ENCODE data around the gene ADAR. TPM values are rescaled to one million over a fixed set of nuclear protein-coding genes. Genes with fewer than 3 reads are reported as not detected.
A peak's percentile ranks its signal among the peaks of the same experiment; 100 is the strongest.

The ADAR gene
- total RNA-seq, 1 experiment from 2014 or later, result 136 TPM

GRCh38 chr1:154558720-154559465 is 49.1 kb downstream of the ADAR start:
- ChIA-PET POLR2A (ENCODE audit: unreplicated experiment) (interaction anchor here (0.6 to 0.7 kb wide), 3 partner anchors 319 to 595 kb away, joined by 3 to 14 read pairs (median 5); partner anchors contain the start of gene SLC39A1), CTCF (interaction anchor here (0.6 to 1.5 kb wide), 7 partner anchors 12 to 385 kb away, joined by 3 to 5 read pairs (median 4); no protein-coding TSS in a partner anchor)
- Histone ChIP-seq H3K9me3 (ENCODE audit: low read length) (no peaks in the 10 kb centered on the region), H3K36me3 (ENCODE audit: low read depth, low read length) (peaks cover 22% of the 10 kb centered on the region), H3K9me2 (replicated peaks; ENCODE audit: low read length) (no peaks in the 10 kb centered on the region), H3K4me1 (ENCODE audit: insufficient read depth, low read length) (peaks cover 24% of the 10 kb centered on the region), H3K79me2 (ENCODE audit: low read length) (peaks cover 39% of the 10 kb centered on the region), H3K27me3 (ENCODE audit: low read length) (no peaks in the 10 kb centered on the region), H3K4me3 (ENCODE audit: low read length) (peak overlapping the region; percentile 64), H3K9ac (ENCODE audit: low read length) (peak overlapping the region; percentile 75), H3K27ac (ENCODE audit: low read length) (peak overlapping the region; percentile 74), H4K20me1 (ENCODE audit: low read length) (peaks cover 13% of the 10 kb centered on the region; the same call in 1 of the 2 replicates), H2AFZ (ENCODE audit: low read length) (peak overlapping the region; percentile 94), H3K4me2 (ENCODE audit: low read length) (peak overlapping the region; percentile 82), H3F3A (ENCODE audit: low read length, unreplicated experiment) (no peaks in the 10 kb centered on the region)
- ATAC-seq (peak; percentile 90), DNase-seq (peak; percentile 97)
- TF ChIP-seq CTCF (conservative IDR thresholded peaks at IDR 0.05; ENCODE audit: low read depth, low read length) (no peak), EZH2phosphoT487 (IDR thresholded peaks at IDR 0.05; ENCODE audit: borderline replicate concordance, low read length) (peak; percentile 64), EZH2 (IDR thresholded peaks at IDR 0.05; ENCODE audit: low read length, unreplicated experiment) (no peak)
- BruUV-seq (replicated peaks), result TSS peak; percentile 90
- intact Hi-C loops (cut with micrococcal nuclease), result loop anchor here (1.0 to 5.0 kb wide), 7 partner anchors 49 to 378 kb away; partner anchors contain the start of genes ADAR, IL6R and PMVK

- BruUV-seq (replicated peaks), result no TSS peak
- H3K9me2 ChIP-seq (replicated peaks; ENCODE audit: low read length), result no peaks in the 10 kb centered on the region
- peaks cover 39% of the 10 kb centered on the region for H3K79me2 ChIP-seq (ENCODE audit: low read length)
- H3K4me3 ChIP-seq (ENCODE audit: low read length), result peak within 1 kb of the TSS; percentile 80
- H3K9me3 ChIP-seq (ENCODE audit: low read length), result no peaks in the 10 kb centered on the region
- H3K27me3 ChIP-seq (ENCODE audit: low read length), result no peaks in the 10 kb centered on the region
- H3K27ac ChIP-seq (ENCODE audit: low read length), result peak within 1 kb of the TSS; percentile 74
- TF ChIP-seq CTCF (conservative IDR thresholded peaks at IDR 0.05; ENCODE audit: low read depth, low read length) (no peak), EZH2phosphoT487 (IDR thresholded peaks at IDR 0.05; ENCODE audit: borderline replicate concordance, low read length) (no peak), EZH2 (IDR thresholded peaks at IDR 0.05; ENCODE audit: low read length, unreplicated experiment) (no peak)
- no peaks in the 10 kb centered on the region for H3F3A ChIP-seq (ENCODE audit: low read length, unreplicated experiment)
- CTCF ChIA-PET, result interaction anchor here (0.6 kb wide), 1 partner anchor 538 kb away, joined by 3 read pairs; no protein-coding TSS in a partner anchor
- ATAC-seq (no peak), DNase-seq (no peak)
- POLR2A ChIA-PET (ENCODE audit: unreplicated experiment), result interaction anchor here (0.6 kb wide), 2 partner anchors 378 to 595 kb away, joined by 5 to 14 read pairs; partner anchors contain the start of gene SLC39A1
- intact Hi-C loops (cut with micrococcal nuclease), result loop anchor here (2.0 to 5.0 kb wide), 4 partner anchors 151 to 379 kb away; partner anchors contain the start of genes IL6R and PMVK
- peak within 1 kb of the TSS; percentile 96 for H3K4me2 ChIP-seq (ENCODE audit: low read length)
- peak within 1 kb of the TSS; percentile 91 for H3K9ac ChIP-seq (ENCODE audit: low read length)
- H2AFZ ChIP-seq (ENCODE audit: low read length), result peak within 1 kb of the TSS; percentile 94
- H4K20me1 ChIP-seq (ENCODE audit: low read length), result peaks cover 17% of the 10 kb centered on the region; the same call in 1 of the 2 replicates
- peaks cover 29% of the 10 kb centered on the region for H3K36me3 ChIP-seq (ENCODE audit: low read depth, low read length)
- H3K4me1 ChIP-seq (ENCODE audit: insufficient read depth, low read length), result peaks cover 24% of the 10 kb centered on the region
These were observed 49.9 kb downstream of the ADAR start, which contains the start of gene UBE2Q1 for GRCh38 chr1:154557939-154558719. UBE2Q1 (minus strand) TSS chr1:154558662; CDS start chr1:154558553, 109 bp downstream.

Measured in PC-3 (cell line).